LNCaP clone FGC (cell line): ENCODE measurements around the gene RELL2.

ENCODE experiments used
- DNase-seq: peaks from one replicate; pipeline ENCODE4 v3.0.0-alpha.2; 2011; ENCODE audit warnings: low read depth
- H3K4me3 ChIP-seq: 2 replicates; pipeline ENCODE4 v1.5.1; 2011; ENCODE audit warnings: mild to moderate bottlenecking, low read depth, low read length, control low read depth
- CTCF ChIP-seq: IDR thresholded peaks from 2 replicates; pipeline ENCODE4 v1.5.1; 2012; ENCODE audit warnings: mild to moderate bottlenecking; ENCODE audit not compliant: control insufficient read depth, insufficient read depth; ENCODE audit errors: extremely low read depth

Gene RELL2

GRCh38 chr5:141633871-141634561, 2.8 kb upstream of the RELL2 start:
- DNase-seq, result no peak
- no peak for TF ChIP-seq CTCF
- no peak overlapping the region for H3K4me3 ChIP-seq

GRCh38 chr5:141634720-141635119, 2.1 kb upstream of the RELL2 start:
- TF ChIP-seq CTCF, result no peak
- H3K4me3 ChIP-seq, result no peak overlapping the region

DNA sequence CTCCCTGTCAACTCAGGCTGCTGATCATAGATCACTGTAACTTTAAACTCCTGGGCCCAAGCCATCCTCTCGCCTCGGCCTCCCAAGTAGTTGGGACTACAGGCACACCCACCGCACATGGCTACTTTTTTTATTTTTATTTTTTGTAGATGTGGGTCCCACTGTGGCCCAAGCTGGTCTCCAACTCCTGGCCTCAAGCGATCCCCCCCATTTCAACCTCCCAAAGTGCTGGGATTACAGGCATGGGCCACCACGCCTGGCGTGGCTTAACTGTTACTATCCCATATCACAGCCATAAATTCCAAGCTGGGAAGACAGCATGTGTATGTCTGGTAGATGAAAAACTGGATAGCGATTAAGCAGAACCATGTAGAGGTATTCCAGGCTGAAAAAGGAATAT, 1.2 kb upstream of the RELL2 start:
- TF ChIP-seq CTCF, result no peak
- H3K4me3 ChIP-seq, result peak overlapping the region; percentile 94
- no peak for DNase-seq

More at GRCh38 chr5:141634720-141635119, 2.1 kb upstream of the RELL2 start:
- DNase-seq, result no peak

- DNase-seq, result no peak
- no peak for TF ChIP-seq CTCF
Observed at GRCh38 chr5:141636106-141636412, 738 bp upstream of the RELL2 start.

DNA sequence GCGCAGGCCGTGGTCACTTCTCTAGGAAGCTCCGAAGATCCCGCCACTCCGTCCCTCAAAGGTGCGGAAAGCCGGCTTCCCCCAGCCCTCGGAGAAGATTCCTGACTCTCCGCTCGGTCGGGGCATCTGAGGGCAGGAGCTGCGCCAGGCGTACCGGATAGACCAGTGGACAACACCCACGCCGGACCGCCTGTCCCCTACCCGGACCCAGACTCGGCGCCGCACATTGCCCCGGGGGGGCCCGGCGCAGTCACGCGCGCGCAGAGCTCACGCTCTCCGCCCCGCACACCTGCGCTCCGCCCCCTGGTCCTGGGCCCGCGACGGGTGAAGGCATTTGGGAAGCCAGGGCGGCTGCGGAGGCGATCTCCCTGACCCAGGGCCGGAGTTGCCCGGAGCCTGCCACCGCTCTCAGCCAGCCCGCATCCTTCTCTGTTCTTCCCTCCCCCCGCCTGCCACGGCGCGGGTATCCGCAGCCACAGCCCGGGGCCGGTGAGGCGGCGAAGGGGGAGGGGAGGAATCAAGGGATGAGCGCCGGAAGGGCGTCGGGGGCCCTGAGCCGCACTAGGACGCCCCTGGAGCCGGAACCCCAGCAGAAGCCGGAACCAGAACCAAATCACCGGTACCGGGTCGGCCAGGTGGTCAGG, 448 bp downstream of the RELL2 start:
- no peak for TF ChIP-seq CTCF
- H3K4me3 ChIP-seq, result peak overlapping the region; percentile 94
- DNase-seq, result no peak

More at GRCh38 chr5:141636106-141636412, 738 bp upstream of the RELL2 start:
- peak overlapping the region; percentile 94 for H3K4me3 ChIP-seq

DNA sequence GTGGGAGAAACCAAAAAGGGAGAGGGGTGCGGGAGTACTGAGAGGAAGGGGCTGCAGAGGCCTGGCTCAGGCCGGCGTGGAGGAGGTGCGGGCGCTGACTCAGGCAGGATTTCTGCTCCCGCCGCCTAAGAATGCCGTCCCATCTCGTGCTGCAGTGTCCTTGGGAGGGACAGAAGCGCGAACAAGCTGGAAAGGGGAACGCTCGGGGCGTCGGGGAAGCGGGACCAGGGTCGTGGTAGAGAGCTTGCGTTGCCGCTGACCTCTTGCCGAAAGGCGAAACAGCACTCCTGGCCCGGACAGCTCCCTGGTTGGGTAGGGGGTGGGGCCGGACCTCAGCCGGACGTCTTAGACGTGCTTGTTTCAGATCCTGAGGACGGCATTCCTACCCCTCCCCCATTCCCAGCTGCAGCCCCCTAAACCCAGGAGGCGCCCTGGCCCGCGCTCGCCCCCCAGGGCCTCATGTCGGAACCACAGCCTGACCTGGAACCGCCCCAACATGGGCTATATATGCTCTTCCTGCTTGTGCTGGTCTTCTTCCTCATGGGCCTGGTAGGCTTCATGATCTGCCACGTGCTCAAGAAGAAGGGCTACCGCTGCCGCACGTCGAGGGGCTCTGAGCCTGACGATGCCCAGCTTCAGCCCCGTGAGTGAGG, 1.1 kb downstream of the RELL2 start:
- TF ChIP-seq CTCF, result no peak
- no peak for DNase-seq
- peak overlapping the region; percentile 94 for H3K4me3 ChIP-seq

DNA sequence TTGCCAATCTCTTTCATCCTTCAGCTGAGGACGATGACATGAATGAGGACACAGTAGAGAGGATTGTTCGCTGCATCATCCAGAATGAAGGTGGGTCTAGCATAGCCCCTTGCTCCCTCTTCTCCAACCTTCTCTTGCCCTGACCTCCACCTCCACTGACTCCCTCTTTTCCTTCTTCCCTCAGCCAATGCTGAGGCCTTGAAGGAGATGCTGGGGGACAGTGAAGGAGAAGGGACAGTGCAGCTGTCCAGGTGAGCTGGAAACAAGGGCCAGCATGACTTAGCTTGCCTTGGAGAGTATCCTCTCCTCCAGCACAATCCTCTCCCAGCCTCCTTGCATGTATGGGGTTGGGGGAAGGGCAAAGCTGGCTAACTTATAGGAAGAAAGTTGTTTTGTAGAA, 2.0 kb downstream of the RELL2 start:
- DNase-seq, result no peak
- H3K4me3 ChIP-seq, result no peak overlapping the region
- TF ChIP-seq CTCF, result no peak
